Right hindlimb (tissue), 1 donor: ENCODE data around the gene RPL39L.
"Not testable (repeated sequence)": the region's sequence is repeated elsewhere in the genome, so short reads cannot be mapped to it uniquely, and the experiment has no call there.

Source experiments
- DNase-seq: peaks from one replicate; pipeline ENCODE4 v3.0.0-alpha.2; 2018

RPL39L gene

DNA sequence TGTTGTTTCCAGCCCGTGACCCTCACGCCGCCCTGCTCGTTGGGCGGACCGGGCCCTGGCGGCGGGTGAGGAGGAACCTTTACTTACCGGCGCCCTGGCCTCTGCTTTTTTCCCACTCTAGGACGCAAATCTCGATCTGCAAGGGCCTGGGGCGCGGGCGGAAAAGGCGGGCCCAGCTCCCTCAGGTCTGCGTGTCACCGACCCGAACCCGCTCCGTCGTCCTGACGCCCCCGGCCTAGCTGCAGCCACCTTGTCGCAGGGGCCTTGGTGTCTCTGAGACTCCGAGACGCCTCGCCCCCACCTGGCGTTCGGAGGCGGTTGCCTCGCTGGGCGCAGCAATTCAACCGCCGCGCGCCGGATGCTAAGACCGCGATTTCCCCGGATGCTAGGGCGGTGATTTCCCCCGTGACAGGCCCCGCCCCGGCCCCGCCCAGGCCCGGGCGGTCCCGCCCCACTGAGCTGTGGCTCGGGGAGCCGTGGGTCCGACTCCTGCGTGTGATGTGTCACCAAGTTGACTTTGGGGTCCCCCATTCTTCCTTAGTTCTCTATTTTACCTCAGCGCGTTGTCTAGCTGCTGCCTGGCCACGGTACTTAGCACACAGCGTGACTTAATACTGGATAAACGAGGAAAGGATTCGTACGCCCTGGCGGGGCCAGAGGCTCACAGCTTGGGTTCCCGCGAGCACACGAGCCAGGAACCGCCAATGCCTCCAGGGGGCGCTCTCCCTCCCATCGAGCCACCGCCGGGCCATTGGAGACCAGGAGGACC lies at the start of gene RPL39L:
Gene RPL39L, minus strand, starts transcription at position 371 of the 769 bp plus-strand sequence. CDS start 18,196 bp downstream, outside the sequence.
- DNase-seq = peak; percentile 88

DNA sequence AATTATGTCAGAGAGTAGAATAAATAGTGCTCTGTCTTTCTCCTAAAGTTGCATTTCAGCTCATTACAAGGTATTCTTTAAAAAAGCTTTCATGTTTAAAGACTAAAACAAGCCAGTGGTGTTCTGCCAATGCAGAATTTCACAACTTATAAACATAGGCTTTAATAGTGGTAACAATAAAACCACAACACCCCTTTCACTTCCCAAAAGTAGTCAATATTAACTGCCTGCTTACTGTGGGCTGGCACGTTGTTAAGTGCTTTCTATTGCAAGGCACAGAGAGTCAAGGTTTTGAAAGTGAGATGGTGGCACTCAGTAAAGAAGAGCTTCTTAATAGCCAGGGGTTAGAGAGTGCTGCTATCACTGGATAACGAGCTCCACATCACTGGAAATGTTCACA lies 49.6 kb upstream of the RPL39L start:
- DNase-seq = no peak

DNA sequence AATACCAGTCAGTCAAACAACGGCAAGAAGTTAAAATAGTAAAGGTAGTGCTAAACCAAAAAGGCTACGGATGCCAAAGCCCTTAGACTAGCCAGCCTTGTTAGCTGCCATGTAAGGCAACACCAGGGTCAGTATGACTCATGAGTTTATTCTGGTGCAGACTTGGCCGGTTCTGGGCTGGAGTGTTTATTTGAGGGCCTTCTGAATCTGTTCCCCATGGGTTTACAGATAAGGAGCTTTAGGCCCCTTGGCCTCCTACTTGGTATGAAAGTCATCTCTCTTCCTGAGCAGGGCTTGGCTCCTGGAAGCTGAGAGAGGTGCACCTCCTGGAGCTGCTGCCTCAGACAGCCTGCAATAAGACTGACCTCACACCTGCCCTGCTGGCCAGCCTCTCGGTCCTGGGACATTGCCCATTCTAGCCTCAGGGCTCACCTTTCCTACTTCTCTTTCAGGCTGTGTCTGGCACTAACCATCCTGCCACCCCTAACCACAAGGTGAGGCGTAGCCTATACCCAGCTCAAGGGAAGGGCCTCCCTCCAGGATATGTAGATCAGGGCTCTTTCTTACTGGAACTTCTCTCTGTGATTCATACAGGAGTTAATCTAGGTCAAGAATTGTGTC lies 47.6 kb upstream of the RPL39L start:
- no peak for DNase-seq

DNA sequence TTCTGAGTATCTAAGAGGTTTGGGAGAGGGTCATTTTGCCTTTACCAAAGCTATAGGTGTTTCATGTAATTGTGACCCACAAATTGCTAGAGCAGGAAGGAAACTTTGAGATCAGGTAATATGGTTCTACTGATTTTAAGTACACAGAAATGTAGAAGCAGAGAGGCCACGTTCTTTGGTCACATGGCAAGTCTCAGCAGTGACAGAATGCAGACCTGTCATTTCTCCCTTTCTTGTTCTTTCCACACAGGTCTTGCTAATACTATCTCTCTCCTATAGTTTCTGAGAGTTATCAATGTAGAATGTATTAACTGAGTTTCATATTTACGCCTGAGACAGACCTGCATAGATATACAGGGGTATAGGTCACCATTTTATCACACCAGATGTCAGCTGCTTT lies 47.1 kb upstream of the RPL39L start:
- no peak for DNase-seq

GRCh38 chr3:187185759-187186158 lies 46.5 kb upstream of the RPL39L start:
- DNase-seq = no peak

DNA sequence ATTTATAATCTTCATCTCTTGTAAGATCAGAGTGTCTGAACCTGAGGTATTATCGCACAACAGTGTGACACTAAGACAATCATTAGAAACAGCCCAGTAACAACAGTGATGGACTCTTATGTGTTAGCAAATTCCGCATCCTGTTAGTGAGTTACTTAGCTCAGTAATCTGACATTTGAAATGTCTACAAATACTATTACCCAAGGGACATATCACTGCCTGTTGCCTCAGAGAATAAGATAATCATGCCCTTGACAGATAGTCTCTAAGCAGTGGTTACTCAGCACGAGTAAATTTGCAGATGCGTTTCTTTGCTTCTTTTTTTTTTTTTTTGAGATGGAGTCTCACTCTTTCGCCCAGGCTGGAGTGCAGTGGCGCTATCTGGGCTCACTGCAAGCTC lies 44.6 kb upstream of the RPL39L start:
- no peak for DNase-seq

DNA sequence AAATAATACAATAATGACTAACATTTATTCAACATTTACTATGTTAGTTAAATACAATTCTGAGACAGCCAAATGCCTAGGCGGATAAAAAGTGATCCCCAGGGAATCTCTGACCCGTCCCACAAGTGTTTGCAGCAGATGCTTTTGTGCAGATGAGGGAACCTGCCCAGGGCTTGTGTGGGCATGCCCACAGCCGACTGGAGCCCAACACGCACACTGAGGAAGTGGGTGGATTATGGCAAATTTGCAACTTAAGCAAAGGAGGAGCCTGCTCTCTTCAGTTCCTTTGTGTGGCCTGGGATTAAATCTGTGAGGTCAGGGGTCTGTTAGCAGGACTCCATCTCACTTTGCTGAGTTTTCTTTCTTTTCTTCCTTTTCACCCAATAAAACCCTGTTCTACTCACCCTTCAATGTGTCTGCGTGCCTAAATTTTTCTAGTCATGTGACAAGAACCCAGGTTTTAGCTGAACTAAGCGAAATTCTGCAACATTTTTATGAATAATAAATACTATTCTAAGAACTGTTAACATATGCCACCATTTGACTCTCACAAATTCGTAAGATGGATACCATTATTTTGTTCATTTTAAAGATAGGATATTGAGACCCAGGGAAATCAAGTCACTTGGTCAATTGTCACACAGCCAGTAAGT lies 44.0 kb upstream of the RPL39L start:
- DNase-seq = no peak

DNA sequence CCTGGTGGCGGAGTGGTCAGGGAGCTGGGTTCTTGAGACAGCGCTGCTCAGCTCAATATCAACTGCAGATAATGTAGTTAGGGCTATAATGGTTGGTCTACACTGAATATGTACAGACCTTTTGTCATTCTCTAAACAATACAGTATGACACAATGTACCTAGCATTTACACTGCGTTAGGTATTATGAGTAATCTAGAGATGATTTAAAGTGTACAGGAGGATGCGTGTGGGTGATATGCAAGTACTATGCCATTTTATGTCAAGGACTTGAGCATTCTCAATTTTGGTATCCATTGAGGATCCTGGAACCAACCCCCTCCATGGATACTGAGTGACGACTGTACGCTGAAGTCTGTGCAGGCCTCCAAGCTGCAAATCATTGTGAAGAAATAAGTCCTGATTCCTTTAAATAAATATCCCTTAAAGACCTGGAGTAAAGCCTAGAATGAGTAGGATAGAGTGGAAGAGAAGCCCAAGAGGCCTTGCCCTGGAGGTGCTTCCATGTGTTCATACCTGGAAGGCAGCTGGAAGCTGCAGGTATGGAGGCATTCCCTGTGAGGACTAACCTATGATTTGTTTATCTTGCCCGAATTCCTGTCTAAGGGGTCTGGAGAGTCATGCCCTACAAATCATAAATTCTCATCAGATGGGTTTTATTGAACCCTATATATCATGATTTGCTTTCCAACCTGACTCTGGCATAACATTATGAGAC lies 42.3 kb upstream of the RPL39L start:
- DNase-seq = no peak

DNA sequence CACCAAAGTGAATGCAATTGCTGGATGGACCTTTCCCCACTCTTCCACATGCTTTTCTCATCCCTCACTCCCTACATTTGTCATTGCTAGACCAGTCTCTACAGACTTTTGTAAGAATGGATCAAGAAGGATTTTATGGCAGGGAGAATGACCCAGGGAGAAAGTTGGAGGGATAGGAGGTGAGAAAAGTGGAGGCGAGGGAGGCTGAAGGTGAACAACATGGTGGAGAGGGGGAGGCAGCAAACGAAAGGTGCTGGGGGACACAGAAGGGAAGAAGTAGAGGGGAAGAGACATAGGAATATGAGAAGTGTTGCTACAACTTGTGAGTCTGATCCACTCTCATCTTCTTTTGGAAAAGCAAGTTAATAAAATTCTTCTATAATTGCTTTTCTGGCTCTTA lies 33.6 kb upstream of the RPL39L start:
- DNase-seq = no peak

GRCh38 chr3:187170911-187171310 lies 31.6 kb upstream of the RPL39L start:
- DNase-seq = not testable (repeated sequence)

DNA sequence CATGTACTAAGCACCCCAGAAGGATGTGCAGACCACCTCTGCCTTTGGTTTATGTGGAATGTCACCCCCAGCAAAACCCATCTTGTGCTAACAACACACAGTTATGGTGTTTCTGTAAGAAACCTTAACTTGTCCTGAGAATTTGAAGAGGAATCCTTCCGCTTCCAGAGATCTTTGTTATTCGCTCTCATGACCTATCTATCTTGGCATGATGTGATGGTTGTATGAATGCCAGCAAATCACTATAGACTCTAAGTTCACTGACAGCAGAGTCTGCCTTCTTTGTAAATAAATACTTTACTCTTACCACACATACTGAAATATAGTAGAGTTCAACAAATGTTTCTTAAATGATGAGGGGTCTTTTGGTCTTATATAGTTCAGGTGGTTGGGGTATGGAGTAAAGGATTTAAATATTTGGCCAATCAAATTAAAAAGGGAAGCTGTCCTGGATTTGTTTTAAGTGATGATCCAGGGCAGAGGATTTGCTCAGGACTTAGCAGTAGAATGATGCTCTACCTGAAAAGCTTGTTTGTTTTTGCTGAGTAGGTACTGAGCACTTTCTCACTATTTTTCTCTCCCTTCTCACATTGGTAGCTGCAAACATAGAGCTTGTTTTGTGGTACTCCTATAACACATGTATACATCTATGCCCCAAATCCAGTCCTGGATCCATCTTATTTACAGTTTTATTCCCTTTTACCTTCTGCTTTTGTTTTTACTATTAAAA lies 30.1 kb upstream of the RPL39L start:
- DNase-seq = no peak

DNA sequence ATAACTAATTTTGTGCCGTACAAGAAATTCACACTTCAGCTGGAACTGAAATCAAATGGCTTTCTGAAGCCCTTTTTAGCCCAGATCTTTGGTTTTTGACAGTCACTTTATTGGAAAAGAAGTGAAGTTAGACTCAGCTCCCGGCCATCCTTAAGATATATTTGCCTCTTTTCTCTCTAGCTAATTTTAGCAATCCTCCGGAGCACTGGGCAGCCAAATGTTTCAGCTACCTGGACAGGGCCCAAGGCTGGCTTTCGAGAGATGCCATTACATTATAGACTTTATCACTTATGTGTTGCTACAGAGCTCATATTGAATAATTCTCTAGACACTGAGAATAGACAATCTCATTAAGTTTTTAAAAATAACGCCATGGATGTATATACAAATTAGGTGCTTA lies 28.5 kb upstream of the RPL39L start:
- DNase-seq = no peak

GRCh38 chr3:187166750-187167149 lies 27.5 kb upstream of the RPL39L start:
- DNase-seq = no peak

- no peak for DNase-seq
These were observed 25.8 kb upstream of the RPL39L start for GRCh38 chr3:187165144-187165543.

GRCh38 chr3:187162265-187162953 lies 23.1 kb upstream of the RPL39L start:
- no peak for DNase-seq

- no peak for DNase-seq
These were observed 22.3 kb upstream of the RPL39L start for GRCh38 chr3:187161556-187161955.

- DNase-seq = no peak
These were observed 11.3 kb upstream of the RPL39L start for GRCh38 chr3:187150599-187150998.

GRCh38 chr3:187150186-187150585 lies 10.9 kb upstream of the RPL39L start:
- no peak for DNase-seq

- no peak for DNase-seq
These were observed 7.1 kb upstream of the RPL39L start for GRCh38 chr3:187146389-187146788.

DNA sequence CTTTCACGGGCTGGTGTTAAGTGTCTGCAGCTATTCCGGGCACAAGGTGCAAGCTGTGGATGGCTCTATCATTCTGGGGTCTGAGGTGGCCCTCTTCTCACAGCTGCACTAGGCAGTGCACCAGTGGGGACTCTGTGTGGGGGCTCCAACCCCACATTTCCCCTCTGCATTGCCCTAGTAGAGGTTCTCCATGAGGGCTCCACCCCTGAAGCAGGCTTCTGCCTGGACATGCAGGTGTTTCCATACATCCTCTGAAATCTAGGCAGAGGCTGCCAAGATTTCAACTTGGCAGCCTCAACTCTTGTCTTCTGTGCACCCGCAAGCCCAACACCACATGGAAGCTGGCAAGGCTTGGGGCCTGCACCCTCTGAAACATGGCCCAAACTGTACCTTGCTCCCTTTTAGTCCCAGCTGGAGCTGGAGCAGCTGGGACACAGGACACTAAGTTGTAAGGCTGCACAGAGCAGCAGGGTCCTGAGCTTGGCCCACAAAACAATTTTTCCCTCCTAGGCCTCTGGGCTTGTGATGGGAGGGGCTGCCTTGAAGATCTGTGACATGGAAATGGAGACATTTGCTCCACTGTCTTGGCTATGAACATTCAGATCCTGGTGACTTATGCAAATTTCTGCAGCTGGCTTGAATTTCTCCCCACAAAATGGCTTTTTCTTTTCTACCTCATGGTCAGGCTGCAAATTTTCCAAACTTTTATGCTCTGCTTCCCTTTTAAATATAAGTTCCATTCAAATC lies 6.0 kb upstream of the RPL39L start:
- DNase-seq = no peak

GRCh38 chr3:187139895-187140253 lies 578 bp upstream of the RPL39L start:
- DNase-seq = no peak
